MM.1S (cell line): ENCODE data around the gene PUDP.

Experiments used
- CTCF ChIP-seq: fragments of 300-600 bp; sonication (generic); IDR thresholded peaks from 2 replicates; pipeline ENCODE4 v1.5.1; 2016; ENCODE audit warnings: antibody characterized with exemption, low read length, mixed read lengths
- EZH2 ChIP-seq: fragments of 300-600 bp; sonication (generic); optimal IDR thresholded peaks from 2 replicates; pipeline ENCODE3; 2017; ENCODE audit warnings: low read depth, mild to moderate bottlenecking, antibody characterized with exemption, low read length, mixed read lengths
- EZH2phosphoT487 ChIP-seq: fragments of 300-600 bp; sonication (generic); IDR thresholded peaks from 2 replicates; pipeline ENCODE4 v1.6.1; 2018; ENCODE audit warnings: antibody characterized with exemption, low read length

- TF ChIP-seq EZH2phosphoT487 (no peak), CTCF (no peak), EZH2 (no peak)
Measured at GRCh38 chrX:7091923-7092322, 56.0 kb downstream of the PUDP start.
